GM19463 (cell line): ENCODE results near the gene AP2B1.

ENCODE experiments used
- ATAC-seq: cut with Tn5 transposase; IDR thresholded peaks from one replicate; pipeline ENCODE4 v1.9.1; 2021; ENCODE audit warnings: mild to moderate bottlenecking, moderate library complexity; ENCODE audit not compliant: unreplicated experiment

Gene AP2B1

GRCh38 chr17:35768797-35769196 is 181.7 kb downstream of the AP2B1 start:
- ATAC-seq: no peak

DNA sequence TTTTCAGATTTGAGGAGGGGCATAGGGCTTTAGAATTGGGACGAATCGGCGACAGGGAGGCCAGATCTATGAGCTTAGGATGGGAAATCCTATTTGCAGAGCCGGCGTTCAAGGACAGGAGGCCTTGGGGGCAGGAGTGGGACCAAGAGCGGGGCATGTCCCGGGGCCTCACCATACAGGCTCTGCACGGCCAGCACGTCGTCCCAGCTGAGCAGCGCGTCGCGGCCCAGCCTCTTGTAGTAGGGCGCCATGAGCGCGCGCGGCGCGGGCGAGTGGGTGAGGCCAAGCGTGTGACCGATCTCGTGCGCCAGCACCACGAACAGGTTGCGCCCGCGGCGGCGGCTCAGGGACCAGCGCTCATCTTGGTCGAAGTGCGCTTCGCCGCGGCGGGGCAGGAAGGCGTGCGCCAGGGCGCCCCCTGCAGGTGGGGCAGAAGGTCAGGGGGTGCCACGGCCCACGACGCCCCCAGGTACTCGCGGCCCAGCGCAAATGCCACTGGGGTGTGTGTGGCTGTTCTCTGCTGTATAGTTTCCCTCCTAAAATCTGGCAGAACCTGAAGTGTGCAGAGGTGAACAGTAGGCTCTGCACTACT is 182.9 kb downstream of the AP2B1 start:
- no peak for ATAC-seq

- no peak for ATAC-seq
These were observed 186.0 kb downstream of the AP2B1 start for GRCh38 chr17:35773129-35773528.

- no peak for ATAC-seq
These were observed 186.7 kb downstream of the AP2B1 start for GRCh38 chr17:35773679-35774425.

DNA sequence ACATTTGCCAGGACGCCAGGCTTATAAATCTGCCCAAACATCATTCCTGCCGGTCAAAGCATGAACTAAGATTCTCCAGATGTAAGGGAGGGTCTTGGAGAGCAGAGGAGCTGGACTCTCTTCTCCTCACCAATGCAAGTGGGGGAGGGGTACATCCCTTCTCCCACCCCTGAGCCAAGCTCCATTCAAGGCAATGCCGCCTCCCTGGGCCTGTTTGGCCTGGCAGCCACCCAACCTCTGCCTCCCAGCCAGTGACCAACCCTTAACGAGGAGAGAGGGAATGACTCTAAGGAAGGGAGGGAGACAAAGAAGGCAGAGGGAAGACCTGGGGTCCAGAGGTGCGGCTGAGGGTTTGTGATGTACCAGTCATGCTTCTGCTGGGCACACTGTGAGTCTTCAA is 187.4 kb downstream of the AP2B1 start:
- ATAC-seq: no peak

- no peak for ATAC-seq
These were observed 187.9 kb downstream of the AP2B1 start for GRCh38 chr17:35775039-35775438.

GRCh38 chr17:35775583-35775982 is 188.5 kb downstream of the AP2B1 start:
- ATAC-seq: no peak
